Testis (tissue), 2 donors: ENCODE measurements around the gene COLQ.

Source experiments
- POLR2A ChIP-seq: fragments of 450-650 bp; IDR thresholded peaks from one replicate; pipeline ENCODE4 v1.6.1; 2017; ENCODE audit warnings: antibody characterized with exemption, mild to moderate bottlenecking, moderate library complexity
- TF ChIP-seq, protein P1 (sequence below), 3 experiments: fragments of 450-650 bp in 2 of 3; fragments of 200-600 bp in 1 of 3; sonication (generic) in 1 of 3; IDR thresholded peaks; one replicate each; pipeline ENCODE4 v1.5.1; 2016 to 2019; ENCODE audit warnings: antibody characterized with exemption in 3 of 3, mild to moderate bottlenecking in 2 of 3, moderate library complexity in 1 of 3

DNA sequence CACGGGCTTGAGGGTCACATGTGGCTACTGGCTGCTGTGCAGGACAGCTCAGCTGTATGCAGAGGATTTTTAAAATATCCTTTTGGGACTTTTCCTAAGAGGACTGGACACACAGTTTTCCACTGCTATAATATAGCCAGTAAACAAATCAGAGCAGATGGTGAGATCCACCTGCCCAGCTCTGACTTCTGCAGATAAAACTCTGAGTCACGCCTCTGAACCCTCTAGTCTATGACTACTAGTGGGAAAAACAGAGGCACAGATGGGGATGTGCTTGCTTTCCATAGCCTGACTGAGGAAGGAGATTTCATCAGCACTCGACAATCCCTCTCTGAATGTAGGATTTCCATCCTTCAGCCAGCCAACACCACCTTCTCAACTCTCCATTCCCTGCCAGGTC lies 45.1 kb downstream of the COLQ start:
- TF ChIP-seq, protein P1, sequence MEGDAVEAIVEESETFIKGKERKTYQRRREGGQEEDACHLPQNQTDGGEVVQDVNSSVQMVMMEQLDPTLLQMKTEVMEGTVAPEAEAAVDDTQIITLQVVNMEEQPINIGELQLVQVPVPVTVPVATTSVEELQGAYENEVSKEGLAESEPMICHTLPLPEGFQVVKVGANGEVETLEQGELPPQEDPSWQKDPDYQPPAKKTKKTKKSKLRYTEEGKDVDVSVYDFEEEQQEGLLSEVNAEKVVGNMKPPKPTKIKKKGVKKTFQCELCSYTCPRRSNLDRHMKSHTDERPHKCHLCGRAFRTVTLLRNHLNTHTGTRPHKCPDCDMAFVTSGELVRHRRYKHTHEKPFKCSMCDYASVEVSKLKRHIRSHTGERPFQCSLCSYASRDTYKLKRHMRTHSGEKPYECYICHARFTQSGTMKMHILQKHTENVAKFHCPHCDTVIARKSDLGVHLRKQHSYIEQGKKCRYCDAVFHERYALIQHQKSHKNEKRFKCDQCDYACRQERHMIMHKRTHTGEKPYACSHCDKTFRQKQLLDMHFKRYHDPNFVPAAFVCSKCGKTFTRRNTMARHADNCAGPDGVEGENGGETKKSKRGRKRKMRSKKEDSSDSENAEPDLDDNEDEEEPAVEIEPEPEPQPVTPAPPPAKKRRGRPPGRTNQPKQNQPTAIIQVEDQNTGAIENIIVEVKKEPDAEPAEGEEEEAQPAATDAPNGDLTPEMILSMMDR (IDR thresholded peaks at IDR 0.05): no peak
- no peak for TF ChIP-seq POLR2A
